ENCODE measurements around the gene CYP4F22.
A peak's percentile ranks its signal among the peaks of the same experiment; 100 is the strongest.

- peak; percentile 89 for TF ChIP-seq CTCF (conservative IDR thresholded peaks at IDR 0.05; ENCODE audit: low read depth, low read length)
- no peak for TF ChIP-seq EZH2 (IDR thresholded peaks at IDR 0.05; ENCODE audit: borderline replicate concordance, low read depth, low read length, poor library complexity, severe bottlenecking)
Observed at GRCh38 chr19:15555759-15556633, 47.7 kb downstream of the CYP4F22 start.
